ENCODE results near the gene DENND10.
A peak's percentile ranks its signal among the peaks of the same experiment; 100 is the strongest.
"Not testable (repeated sequence)": the region's sequence is repeated elsewhere in the genome, so short reads cannot be mapped to it uniquely, and the experiment has no call there.

The DENND10 gene, protein sequence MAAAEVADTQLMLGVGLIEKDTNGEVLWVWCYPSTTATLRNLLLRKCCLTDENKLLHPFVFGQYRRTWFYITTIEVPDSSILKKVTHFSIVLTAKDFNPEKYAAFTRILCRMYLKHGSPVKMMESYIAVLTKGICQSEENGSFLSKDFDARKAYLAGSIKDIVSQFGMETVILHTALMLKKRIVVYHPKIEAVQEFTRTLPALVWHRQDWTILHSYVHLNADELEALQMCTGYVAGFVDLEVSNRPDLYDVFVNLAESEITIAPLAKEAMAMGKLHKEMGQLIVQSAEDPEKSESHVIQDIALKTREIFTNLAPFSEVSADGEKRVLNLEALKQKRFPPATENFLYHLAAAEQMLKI

DNA sequence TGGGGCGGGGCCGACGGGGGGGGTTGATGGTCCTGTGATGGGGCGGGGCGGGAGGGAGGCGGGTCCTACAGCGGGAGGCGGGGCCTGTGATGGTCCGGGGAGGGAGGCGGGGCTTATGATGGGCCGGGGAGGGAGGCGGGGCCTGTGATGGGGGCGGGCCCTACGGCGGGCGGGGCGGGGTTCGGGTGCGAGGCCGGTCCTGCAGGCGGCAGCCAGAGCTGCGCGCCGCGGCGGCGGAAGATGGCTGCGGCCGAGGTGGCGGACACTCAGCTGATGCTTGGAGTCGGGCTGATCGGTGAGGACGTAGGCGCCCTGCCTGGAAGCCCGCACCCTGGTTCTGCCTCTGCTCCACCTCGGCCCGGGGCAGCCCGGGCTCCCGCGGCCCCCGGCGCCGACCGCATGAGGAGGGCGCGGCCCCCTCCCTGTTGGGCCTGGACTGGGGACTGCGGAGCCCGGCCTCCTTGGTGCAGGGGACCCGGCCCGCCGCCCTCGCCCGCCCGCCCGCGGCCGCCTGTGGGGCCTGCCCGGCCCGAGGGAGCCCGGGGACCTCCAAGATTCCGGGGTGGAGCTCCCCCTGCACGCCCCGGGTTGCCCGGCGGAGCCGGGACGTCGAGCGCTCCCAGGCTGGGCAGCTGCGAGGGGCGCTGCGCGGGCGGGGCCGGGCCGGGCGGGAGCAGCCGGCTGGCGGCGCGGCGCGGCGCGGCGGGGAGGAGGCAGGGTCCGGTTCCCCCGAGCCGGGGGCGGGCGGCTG is at the start of gene DENND10:
Gene DENND10 (plus strand): TSS at position 211 of the 751 bp plus-strand sequence. CDS start 30 bp downstream, at position 241.
- DNase-seq (ENCODE audit: low read depth, low spot score) = peak; percentile 80

DNA sequence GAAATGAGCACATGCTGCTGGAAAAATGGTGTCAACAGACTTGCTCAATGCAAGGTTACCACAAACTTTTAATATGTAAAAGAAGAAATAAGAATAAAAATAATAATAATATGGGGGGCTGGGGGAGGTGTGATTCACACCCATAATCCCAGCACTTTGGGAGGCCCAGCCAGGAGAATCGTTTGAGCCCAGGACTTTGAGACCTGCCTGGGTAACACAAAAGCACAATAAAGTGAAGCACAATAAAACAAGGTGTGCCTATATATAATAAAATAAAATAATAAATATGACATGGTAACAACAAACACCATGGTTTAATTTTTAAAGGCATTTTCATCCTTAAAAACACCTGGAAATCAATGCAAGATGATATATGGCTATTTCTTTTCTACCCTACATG is 48.4 kb upstream of the DENND10 start:
- DNase-seq (ENCODE audit: low read depth, low spot score) = no peak

DNA sequence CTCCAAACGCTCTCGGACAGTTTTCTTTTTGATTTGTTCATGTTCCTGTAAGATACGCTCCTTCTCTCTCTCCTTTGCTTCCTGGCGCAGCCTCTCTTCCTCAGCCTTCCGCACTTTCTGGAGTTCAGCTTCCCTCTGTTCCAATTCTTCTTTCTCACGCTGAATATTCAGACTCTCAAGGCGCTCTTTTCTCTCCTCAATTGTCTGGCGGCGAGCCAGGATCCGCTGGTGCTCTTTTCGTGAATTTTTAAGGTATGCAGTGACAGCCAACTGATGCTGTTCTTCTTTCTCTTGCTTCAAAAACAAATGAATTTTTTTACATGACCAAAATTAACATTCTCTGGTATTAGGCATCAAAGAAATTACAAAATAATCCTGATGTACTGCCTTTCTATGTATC is 45.9 kb upstream of the DENND10 start:
- DNase-seq (ENCODE audit: low read depth, low spot score) = no peak

DNA sequence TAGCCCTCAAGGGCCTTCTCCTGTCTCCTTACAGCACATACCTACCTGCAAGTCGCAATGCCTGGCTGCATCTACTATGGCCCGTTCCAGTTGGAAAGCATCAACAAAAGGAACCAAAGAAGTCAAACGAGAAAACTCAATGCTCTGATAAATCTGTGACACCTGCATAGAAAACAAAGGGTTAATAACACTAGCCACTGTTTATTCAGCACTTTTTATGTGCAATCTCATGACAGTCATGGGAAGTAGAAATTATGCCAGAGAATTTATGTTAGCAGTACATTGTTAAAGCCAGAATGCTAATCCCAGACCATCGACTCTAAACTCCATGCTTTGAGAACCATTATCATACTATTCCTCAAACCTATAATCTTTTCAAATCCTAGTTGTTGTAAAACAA is 44.4 kb upstream of the DENND10 start:
- no peak for DNase-seq (ENCODE audit: low read depth, low spot score)

DNA sequence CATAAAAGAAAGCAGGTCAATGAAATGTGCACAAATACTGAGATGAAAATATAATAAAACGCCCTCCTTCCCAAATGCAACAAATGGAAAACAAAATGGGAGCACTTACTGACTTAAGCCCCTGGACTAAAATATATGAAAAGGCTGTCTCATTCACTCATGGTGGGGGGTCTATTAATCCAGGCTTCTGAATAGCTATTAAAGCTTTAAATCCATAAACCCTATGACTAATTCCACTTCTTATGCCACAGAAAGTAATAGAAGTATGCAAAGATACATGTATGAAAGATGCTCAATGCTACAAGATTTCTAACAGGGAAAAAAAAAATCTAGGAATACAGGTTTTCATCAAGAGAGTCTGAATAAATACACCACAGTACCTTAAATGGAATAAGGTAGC is 43.8 kb upstream of the DENND10 start:
- DNase-seq (ENCODE audit: low read depth, low spot score) = no peak

DNA sequence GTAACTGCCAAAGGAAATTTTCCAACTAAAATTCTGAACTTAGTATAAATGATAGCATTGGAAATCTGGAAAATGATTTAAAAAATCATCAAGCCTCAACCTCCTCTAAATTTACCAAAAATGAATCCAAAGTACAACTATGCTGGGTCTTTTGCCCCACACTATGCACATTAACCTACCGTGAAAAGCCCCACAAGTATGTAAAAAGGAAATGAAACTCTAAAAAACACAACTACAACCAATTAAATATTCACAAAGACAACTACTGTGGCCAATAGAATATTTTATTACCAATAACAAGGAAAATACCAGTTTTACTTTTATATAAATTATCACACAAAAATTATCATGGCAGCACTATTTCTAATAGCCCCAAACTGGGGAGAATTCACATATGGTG is 42.6 kb upstream of the DENND10 start:
- DNase-seq (ENCODE audit: low read depth, low spot score) = no peak

DNA sequence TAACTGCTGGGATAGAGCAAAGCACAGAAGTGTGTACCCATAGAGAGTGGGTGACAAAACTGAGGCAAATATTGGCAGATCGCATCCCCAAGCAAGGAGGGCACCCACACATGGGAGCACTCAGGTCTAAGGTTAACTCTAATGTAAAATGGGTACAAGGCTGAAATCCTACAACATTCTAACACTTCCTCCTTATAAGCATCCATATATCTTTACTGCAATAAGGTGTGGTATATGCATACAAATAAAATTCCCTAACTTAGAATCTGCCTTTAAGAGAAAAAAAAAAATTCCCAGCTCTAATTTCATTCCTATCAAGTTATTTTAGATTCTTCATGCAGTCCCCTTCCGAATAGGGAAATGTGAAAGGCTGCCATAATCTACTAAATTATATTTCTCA is 42.0 kb upstream of the DENND10 start:
- no peak for DNase-seq (ENCODE audit: low read depth, low spot score)

DNA sequence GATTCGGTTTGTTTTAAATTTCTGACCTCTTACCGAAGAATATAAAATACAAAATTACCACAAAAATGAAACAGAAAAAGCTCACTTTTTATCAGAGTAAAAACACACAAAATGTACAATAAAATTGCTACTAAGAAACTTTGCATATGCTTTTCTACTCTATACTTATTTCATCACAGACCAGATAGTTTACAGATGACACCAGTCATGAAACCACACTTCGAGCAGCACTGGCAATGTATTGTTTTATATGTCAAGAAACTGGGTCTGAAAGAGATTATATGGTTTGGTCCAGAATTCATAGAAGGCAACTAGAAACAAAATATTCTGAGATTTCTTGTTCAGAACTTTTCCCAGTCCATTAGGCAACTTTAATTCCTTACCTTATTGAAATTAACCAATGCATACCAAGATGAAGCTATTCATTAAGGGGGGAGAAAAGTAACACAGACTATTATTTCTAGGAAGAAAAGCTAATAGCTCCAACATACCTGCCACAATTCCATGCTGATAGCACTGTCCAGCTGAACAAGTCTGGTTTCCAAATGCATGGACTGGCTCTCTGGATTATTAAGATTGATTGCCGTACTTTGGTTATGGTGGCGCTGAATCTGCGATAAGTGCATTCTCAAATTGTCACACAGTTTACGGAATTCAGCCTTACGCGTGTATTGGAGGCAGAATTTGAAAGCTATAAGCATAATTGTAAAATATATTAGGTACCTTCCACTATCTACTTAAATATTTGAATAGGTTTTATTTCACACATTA is 33.3 kb upstream of the DENND10 start:
- DNase-seq (ENCODE audit: low read depth, low spot score) = no peak

DNA sequence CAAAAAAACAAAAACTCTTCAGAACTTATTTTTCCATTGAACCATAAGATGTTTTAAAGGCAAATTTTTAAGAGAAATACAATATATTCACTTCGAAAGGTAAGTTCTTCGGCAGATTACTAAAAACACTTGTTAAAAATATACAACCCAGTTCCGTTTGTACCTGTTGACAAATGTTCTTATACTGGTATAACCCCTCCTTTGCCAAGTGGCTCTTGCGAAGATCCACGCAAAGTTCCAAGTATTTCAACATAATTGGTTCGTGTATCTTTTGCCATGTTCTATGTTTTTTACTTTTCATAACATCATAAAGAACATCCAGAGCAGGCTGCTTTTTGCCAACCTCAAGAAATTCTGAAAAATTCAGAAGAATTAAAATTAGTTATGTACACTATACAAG is 30.3 kb upstream of the DENND10 start:
- DNase-seq (ENCODE audit: low read depth, low spot score) = no peak

DNA sequence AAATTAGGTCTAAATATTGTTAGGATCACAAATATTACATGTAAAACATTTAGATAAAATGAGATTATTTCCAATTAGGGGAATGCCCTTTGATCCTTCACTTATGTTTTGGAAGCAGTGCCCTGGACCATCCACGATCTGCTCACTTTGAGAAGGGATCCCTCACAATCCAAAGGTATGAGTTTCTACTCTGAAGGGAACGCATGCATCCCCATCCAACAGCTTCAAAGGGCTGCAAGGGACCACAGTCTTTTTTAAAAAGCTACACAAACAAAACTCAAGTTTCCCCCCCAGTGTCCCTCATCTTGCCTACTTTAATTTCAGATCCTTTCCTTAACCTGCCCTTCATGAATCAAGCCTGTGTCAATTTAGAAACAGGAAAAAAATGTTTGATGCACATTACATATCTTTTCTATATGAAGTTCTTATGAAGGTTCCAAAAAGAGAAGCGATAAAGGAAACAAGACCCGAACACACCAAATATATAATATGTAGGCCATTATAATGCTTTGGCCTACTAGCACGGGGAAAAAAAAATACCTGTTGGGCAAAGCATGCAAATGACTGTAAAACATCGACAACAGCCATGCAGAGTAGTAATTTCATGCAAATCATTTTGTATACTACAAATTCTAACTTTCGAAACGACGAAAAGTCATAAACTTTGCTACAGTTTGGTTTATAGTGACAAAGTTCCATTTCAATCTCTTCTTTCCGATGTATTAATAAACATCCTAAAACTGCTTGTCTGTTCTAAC is 25.3 kb upstream of the DENND10 start:
- no peak for DNase-seq (ENCODE audit: low read depth, low spot score)

DNA sequence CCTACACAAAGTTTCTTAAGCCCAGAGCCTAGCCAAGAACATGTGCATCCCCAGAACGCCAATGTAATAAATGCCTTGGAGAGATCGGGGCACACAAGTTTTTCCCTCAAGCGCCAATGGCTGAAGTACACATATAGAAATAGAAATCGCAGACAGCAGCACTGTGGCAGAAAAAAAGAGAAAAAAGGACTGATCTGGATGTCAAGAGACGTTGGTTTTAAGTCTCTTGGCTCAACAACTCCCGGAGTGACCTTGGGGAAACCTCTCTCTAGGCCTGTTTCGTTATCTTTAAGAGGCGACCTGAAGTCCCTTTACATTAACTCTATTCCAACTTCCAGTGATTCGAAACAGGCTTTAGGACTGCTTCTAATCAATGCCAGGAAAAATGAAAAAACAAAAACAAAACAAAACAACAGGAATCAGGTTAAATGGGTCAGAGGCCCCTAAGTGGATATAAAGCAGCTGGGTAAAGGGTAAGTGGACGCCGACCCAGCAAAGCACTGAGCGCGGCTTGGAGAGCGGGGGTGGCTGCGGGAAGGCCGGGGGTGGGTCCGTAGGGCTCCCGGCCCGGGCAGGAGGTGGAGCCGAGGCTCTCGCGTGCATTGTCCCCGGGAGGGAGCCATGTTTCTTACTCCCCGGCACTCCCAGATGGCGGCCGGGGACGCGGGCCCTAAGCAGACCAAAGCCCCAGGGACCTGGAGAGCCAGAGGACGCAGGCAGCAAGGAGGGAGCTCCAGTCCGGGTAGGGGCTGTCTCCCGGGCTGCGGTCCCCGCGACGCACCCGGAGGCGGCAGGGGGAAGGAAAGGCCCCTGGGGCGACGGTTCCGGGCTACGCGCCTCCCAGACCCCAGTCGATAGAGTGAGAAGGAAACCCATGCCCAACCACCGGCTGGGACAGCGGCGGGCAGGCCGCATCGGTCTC is 24.1 kb upstream of the DENND10 start:
- DNase-seq (ENCODE audit: low read depth, low spot score) = peak; percentile 64

DNA sequence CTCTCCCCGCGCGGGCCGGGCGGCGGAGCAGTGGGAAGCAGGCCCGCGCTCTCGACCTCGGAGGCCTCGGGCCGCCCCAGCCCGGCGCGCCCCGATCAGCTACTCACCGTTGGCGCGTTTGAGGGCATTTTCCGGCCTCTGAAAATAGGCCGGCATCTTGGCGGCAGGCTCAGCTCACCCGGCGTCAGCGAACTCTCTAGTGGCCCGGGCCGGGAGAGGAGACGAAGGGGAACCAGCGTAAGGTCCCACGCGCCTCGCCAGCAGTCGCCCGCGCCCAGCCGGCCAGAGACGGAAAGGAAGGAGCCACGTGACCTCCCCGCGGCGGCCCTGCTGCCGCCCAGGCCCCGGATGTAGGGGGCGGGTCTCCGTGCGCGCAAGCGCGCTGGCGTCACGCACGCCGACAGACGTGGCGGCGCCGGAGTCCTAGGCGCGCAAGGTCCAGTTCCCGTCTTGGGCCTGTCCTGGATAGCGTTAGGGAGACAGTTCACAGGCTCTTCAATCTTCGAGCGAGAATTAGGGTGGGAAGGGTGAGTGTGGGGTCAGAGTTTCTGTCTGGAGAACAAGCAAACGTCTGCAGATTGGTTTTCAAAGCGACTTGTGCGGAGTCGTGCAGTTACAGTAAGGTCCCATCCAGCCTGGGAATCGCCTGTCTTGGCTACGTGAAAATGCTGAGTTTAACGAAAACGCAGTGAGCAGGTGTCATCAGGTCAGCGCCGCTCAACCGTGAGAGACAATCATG is 23.2 kb upstream of the DENND10 start, which contains the start of gene EIF3A:
Gene EIF3A (minus strand): TSS at position 297 of the 739 bp plus-strand sequence. CDS start 141 bp downstream, at position 156.
- peak; percentile 97 for DNase-seq (ENCODE audit: low read depth, low spot score)

DNA sequence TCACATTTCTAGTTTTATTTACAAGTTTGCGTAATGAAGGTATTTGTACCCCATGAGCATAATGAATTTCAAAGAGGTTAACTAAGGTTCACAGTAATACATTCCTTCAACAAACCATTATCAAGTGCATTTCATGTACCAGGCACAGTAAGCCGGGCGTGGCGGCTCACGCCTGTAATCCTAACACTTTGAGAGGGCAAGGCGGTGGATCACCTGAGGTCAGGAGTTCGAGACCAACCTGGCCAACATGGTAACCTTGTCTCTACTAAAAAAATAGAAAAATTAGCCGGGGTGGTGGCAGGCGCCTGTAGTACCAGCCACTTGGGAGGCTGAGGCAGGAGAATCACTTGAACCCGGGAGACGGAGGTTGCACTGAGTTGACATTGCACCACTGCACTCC is 19.0 kb upstream of the DENND10 start:
- DNase-seq (ENCODE audit: low read depth, low spot score) = no peak

DNA sequence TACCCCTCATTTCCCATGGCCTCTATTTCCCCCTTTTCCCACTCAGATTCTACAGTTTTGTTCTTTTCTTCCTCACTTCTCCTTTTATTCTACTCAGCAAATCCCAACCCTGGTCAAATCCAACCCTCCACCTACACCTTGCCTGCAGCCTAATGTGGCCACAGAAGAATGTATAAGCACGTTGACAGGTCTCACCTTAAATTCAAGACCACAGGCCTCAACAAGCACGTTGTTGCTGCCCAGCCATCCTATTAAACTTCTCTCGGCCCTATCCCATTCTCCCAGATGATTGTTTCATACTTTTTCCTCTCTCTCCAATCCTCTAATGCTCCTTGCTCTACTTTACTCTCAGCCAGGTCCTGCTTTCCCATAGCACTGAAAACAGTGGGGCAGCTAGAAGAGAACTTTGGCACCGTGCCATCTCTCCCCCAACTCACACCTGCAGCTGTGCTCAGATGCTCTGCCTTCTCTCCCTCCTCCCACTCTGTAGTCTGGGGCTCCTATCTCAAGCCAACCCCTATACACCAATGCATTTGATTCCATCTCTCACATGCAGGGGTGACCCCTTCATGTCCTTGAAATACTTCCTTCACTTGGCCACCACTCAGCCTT is 16.5 kb upstream of the DENND10 start:
- DNase-seq (ENCODE audit: low read depth, low spot score) = no peak

DNA sequence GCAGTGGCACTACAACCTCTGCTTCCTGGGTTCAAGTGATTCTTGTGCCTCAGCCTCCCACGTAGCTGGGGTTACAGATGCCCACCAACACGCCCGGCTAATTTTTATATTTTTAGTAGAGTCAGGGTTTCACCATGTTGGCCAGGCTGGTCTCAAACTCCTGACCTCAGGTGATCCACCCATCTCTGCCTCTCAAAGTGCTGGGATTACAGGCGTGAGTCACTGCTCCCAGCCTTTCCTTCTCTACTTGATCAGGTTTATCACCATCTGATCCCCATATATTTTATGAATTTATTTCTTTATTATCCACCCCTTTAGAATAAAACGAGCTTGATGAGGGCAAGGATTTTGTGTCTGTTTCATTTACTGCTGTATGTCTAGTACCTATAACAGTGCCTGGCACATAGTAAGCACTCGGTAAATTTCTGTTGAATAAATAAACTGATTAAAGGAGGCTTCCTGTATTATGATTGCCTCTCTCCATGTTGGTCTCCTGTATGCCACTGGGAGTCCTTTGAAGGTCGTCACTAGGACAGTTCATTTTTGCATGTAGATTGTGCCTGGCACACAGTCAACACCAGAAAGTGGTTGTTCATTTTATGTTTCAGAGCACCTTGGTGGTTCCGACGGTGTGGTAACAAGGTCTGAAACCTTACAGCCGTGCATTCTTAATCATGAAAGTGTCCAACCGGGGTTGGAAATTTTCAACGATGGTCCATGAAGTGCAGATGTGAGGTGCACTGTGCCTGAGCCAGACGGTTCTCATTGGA is 13.7 kb upstream of the DENND10 start:
- DNase-seq (ENCODE audit: low read depth, low spot score) = no peak

DNA sequence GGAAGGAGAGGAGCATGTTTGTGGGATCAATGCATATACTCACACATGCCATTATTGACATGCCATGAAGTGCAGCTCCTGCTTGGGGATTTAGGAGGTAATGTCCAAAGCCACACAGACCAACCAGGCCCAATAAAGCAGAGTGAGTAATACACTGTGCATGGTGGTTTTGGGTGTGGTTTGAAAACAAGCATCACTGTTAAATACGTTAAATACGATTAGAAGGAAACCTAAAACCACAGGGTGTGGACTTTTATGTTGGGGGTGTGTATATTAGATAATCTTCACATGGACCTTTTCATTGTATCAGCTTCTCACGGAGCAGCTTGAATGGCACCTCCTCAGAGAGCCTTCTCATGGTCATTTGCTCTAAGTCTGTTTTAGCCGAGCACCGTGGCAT is 12.9 kb upstream of the DENND10 start:
- DNase-seq (ENCODE audit: low read depth, low spot score) = no peak

DNA sequence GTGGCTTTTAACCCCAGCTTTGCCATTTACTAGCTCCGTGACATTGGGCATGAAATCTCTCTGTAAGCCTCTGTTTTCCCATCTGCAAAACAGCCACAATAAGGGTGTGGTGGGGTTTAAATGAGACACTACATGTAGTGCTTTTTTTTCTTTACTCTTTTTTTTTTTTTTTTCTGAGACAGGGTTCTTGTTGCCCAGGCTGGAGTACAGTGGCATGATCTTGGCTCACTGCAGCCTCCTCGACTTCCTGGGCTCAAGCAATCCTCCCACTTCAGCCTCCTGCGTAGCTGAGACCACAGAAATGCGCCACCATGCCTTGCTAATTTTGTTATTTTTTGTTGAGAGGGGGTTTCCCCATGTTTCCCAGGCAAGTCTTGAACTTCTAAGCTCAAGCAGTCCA is 8.3 kb upstream of the DENND10 start:
- no peak for DNase-seq (ENCODE audit: low read depth, low spot score)

DNA sequence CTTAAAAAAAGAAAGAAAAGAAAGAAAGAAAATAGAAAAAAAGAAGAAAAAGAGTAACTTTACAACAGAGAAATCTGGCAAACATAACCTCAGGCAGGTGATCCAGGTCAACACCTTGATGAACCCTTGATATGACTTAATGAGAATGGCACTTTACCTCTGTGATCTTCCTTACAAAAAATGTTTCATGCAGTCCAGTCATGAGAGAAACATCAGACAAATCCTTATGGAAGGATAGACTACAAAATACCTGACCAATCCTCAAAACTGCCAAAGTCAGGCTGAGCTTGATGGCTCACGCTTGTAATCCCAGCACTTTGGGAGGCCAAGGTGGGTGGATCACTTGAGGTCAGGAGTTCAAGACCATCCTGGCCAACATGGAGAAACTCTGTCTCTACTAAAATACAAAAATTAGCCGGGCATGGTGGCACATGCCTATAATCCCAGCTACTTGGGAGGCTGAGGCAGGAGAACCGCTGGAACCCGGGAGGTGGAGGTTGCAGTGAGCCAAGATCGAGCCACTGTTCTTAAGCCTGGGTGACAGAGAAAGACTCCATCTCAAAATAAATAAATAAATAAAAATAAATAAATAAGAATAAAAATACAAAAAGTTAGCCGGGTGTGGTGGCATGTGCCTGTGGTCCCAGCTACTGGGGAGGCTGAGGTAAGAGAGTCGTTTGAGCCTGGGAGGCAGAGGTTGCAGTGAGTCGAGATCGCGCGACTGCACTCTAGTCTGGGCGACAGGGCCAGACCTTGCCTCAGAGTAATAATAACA is 7.1 kb upstream of the DENND10 start:
- DNase-seq (ENCODE audit: low read depth, low spot score) = not testable (repeated sequence)

All from ELF-1 (cell line).